ENCODE data around the gene SCMH1.

DNA sequence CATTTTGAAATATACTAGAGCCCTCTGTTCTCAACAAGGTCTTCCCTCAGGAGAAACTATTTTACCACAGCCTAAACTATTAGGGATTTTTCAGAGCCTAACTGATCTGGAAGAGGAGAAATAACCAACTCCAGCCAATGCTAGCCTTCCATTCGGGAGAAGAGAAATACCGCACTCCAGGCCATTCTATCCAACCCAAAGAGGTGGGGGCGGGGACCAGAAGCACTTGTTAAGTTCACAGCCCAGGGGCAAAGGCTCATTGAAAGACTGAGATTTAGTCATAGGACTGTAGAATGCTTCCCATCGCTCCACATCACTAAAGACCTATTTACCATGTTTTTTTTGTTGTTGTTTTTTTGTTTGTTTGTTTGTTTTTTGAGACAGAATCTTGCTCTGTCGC, 185.2 kb downstream of the SCMH1 start:
- no peak for TF ChIP-seq POLR2A (IDR thresholded peaks at IDR 0.05)
- TF ChIP-seq, protein P1, sequence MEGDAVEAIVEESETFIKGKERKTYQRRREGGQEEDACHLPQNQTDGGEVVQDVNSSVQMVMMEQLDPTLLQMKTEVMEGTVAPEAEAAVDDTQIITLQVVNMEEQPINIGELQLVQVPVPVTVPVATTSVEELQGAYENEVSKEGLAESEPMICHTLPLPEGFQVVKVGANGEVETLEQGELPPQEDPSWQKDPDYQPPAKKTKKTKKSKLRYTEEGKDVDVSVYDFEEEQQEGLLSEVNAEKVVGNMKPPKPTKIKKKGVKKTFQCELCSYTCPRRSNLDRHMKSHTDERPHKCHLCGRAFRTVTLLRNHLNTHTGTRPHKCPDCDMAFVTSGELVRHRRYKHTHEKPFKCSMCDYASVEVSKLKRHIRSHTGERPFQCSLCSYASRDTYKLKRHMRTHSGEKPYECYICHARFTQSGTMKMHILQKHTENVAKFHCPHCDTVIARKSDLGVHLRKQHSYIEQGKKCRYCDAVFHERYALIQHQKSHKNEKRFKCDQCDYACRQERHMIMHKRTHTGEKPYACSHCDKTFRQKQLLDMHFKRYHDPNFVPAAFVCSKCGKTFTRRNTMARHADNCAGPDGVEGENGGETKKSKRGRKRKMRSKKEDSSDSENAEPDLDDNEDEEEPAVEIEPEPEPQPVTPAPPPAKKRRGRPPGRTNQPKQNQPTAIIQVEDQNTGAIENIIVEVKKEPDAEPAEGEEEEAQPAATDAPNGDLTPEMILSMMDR (IDR thresholded peaks at IDR 0.05), result no peak
